ENCODE results near the gene EFHD2. TPM values are rescaled to one million over a fixed set of nuclear protein-coding genes. Genes with fewer than 3 reads are reported as not detected.

Gene EFHD2
- total RNA-seq, 1 donor from 2014 or later = 6.5 TPM

DNA sequence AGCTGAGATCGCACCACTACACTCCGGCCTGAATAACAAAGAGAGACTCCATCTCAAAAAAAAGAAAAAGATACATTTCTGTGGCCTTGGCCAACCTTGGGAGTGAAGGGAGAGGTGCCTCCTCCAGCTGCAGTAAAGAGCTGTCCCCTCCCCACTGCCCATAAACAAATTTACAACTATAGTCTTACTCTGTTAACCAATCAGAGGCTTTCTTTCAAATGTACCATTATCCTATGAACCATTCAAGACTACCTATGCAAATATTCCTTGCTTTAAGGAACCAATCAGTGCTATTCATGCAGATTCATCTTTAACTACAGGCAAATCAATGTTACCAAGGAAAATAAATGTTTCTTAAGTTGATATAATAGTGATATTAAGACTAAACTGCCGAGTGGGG lies 67.2 kb downstream of the EFHD2 start:
- H2AFZ ChIP-seq (replicated peaks) = no peak overlapping the region
- DNase-seq (ENCODE audit: low spot score) = no peak
- H3K4me1 ChIP-seq = no peaks in the 10 kb centered on the region
- H3K9ac ChIP-seq = no peak overlapping the region
- H3K9me3 ChIP-seq (ENCODE audit: low read depth) = no peaks in the 10 kb centered on the region
- H3K27me3 Mint-ChIP-seq (ENCODE audit: insufficient read depth, low read depth) = peaks cover 2% of the 10 kb centered on the region
- no peaks in the 10 kb centered on the region for H3K36me3 ChIP-seq
- no peaks in the 10 kb centered on the region for H3K27me3 ChIP-seq
- H3K4me1 Mint-ChIP-seq = no peaks in the 10 kb centered on the region
- no peak overlapping the region for H3K27ac ChIP-seq
- H3K27ac Mint-ChIP-seq = no peak overlapping the region
- no peaks in the 10 kb centered on the region for H3K36me3 Mint-ChIP-seq
- H3K4me3 Mint-ChIP-seq = no peak overlapping the region
- no peaks in the 10 kb centered on the region for H3K9me3 Mint-ChIP-seq
- no peaks in the 10 kb centered on the region for H3F3A ChIP-seq (ENCODE audit: low read depth)
- H4K20me1 ChIP-seq (ENCODE audit: low read depth) = no peaks in the 10 kb centered on the region
- no peak overlapping the region for H3K4me3 ChIP-seq
- H3K4me2 ChIP-seq = no peak overlapping the region
- H3K79me2 ChIP-seq (ENCODE audit: low read depth) = no peaks in the 10 kb centered on the region
- TF ChIP-seq, protein P1, sequence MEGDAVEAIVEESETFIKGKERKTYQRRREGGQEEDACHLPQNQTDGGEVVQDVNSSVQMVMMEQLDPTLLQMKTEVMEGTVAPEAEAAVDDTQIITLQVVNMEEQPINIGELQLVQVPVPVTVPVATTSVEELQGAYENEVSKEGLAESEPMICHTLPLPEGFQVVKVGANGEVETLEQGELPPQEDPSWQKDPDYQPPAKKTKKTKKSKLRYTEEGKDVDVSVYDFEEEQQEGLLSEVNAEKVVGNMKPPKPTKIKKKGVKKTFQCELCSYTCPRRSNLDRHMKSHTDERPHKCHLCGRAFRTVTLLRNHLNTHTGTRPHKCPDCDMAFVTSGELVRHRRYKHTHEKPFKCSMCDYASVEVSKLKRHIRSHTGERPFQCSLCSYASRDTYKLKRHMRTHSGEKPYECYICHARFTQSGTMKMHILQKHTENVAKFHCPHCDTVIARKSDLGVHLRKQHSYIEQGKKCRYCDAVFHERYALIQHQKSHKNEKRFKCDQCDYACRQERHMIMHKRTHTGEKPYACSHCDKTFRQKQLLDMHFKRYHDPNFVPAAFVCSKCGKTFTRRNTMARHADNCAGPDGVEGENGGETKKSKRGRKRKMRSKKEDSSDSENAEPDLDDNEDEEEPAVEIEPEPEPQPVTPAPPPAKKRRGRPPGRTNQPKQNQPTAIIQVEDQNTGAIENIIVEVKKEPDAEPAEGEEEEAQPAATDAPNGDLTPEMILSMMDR (IDR thresholded peaks at IDR 0.05) = no peak
- no peak for TF ChIP-seq EZH2 (IDR thresholded peaks at IDR 0.05)
- TF ChIP-seq EZH2phosphoT487 (IDR thresholded peaks at IDR 0.05) = no peak

DNA sequence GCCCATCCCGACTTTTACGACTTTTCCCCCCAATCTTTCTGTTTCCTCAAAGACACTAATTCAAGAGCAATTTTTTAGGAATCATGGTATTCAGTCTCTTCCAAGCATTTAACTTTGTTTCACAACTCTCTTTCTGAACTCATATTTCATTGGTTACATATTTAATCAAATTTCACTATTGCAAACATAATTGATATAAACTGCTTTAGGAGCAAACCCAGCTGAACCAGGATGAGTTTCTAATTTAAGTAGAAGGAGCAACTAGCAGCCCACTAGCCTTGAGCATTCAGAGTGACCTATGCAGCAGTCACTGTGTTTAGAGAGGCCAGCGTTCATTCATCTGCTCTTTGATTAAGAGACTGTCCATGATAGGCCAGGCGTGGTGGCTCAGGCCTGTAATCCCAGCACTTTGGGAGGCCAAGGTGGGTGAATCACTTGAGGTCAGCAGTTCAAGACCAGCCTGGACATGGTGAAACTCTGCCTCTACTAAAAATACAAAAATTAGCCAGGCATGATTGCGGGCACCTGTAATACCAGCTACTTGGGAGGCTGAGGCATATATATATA lies 68.0 kb downstream of the EFHD2 start:
- no peaks in the 10 kb centered on the region for H3K27me3 Mint-ChIP-seq (ENCODE audit: insufficient read depth, low read depth)

More for the DNA sequence above, 68.0 kb downstream of the EFHD2 start:
- TF ChIP-seq, protein P1 (IDR thresholded peaks at IDR 0.05) = no peak
- TF ChIP-seq EZH2phosphoT487 (IDR thresholded peaks at IDR 0.05) (no peak), EZH2 (IDR thresholded peaks at IDR 0.05) (no peak)
- H4K20me1 ChIP-seq (ENCODE audit: low read depth) = no peaks in the 10 kb centered on the region
- H3K27ac Mint-ChIP-seq = no peak overlapping the region
- H3K4me3 Mint-ChIP-seq = no peak overlapping the region
- H3K27ac ChIP-seq = no peak overlapping the region
- no peaks in the 10 kb centered on the region for H3K27me3 ChIP-seq
- H3K4me2 ChIP-seq = no peak overlapping the region
- no peak overlapping the region for H3K9ac ChIP-seq
- no peak overlapping the region for H3K4me3 ChIP-seq
- no peak overlapping the region for H2AFZ ChIP-seq (replicated peaks)
- no peaks in the 10 kb centered on the region for H3K9me3 ChIP-seq (ENCODE audit: low read depth)
- no peaks in the 10 kb centered on the region for H3K4me1 ChIP-seq
- H3K4me1 Mint-ChIP-seq = no peaks in the 10 kb centered on the region
- DNase-seq (ENCODE audit: low spot score) = no peak
- no peaks in the 10 kb centered on the region for H3K36me3 Mint-ChIP-seq
- H3K9me3 Mint-ChIP-seq = no peaks in the 10 kb centered on the region
- no peaks in the 10 kb centered on the region for H3F3A ChIP-seq (ENCODE audit: low read depth)
- no peaks in the 10 kb centered on the region for H3K79me2 ChIP-seq (ENCODE audit: low read depth)
- no peaks in the 10 kb centered on the region for H3K36me3 ChIP-seq

Other genes starting within 250 kb of the EFHD2 start
- 2.9 and 9.1 TPM in 2 replicates for gene FHAD1, start 162.7 kb upstream of the EFHD2 start, total RNA-seq (ENCODE audit: low replicate concordance)
- gene CTRC, start 28.6 kb downstream of the EFHD2 start, total RNA-seq (ENCODE audit: low replicate concordance) = not detected in 2 replicates
- not detected in 2 replicates for gene CELA2A, start 46.8 kb downstream of the EFHD2 start, total RNA-seq (ENCODE audit: low replicate concordance)
- gene CELA2B, start 66.2 kb downstream of the EFHD2 start, total RNA-seq (ENCODE audit: low replicate concordance) = not detected in 2 replicates
- gene CASP9, start 114.3 kb downstream of the EFHD2 start, total RNA-seq (ENCODE audit: low replicate concordance) = 12.4 and 18.2 TPM in 2 replicates
- gene DNAJC16, start 117.0 kb downstream of the EFHD2 start, total RNA-seq (ENCODE audit: low replicate concordance) = 24.2 and 33.6 TPM in 2 replicates
- 0.84 and 0.86 TPM in 2 replicates for gene AGMAT, start 175.2 kb downstream of the EFHD2 start, total RNA-seq (ENCODE audit: low replicate concordance)
- 23.3 and 23.8 TPM in 2 replicates for gene DDI2, start 207.6 kb downstream of the EFHD2 start, total RNA-seq (ENCODE audit: low replicate concordance)